Stimulated activated CD4-positive, alpha-beta T cell treated with anti-CD3 and anti-CD28 coated beads, Interleukin-4, amount 100 ng/mL, for 1 hour (primary cell): Measurements from ENCODE around the gene CEP72.

Source experiments
- DNase-seq: peaks from one replicate; pipeline ENCODE4 v3.0.0-alpha.2; 2020

The CEP72 gene

GRCh38 chr5:640461-641330 lies 28.6 kb downstream of the CEP72 start:
- DNase-seq: no peak

GRCh38 chr5:641331-641765 lies 29.2 kb downstream of the CEP72 start:
- DNase-seq: peak; percentile 0

GRCh38 chr5:642481-642880 lies 30.3 kb downstream of the CEP72 start:
- DNase-seq: peak; percentile 1

GRCh38 chr5:643351-643801 lies 31.2 kb downstream of the CEP72 start:
- peak; percentile 0 for DNase-seq

GRCh38 chr5:643811-644271 lies 31.7 kb downstream of the CEP72 start:
- peak; percentile 0 for DNase-seq

- peak; percentile 0 for DNase-seq
These were observed 32.4 kb downstream of the CEP72 start for GRCh38 chr5:644509-644908.

- peak; percentile 0 for DNase-seq
These were observed 32.8 kb downstream of the CEP72 start for GRCh38 chr5:644971-645370.

GRCh38 chr5:645421-645820 lies 33.3 kb downstream of the CEP72 start:
- DNase-seq: peak; percentile 0

- no peak for DNase-seq
These were observed 34.5 kb downstream of the CEP72 start for GRCh38 chr5:646396-647201.

- no peak for DNase-seq
These were observed 35.2 kb downstream of the CEP72 start for GRCh38 chr5:647311-647710.

GRCh38 chr5:647727-648126 lies 35.6 kb downstream of the CEP72 start:
- no peak for DNase-seq

- DNase-seq: no peak
These were observed 39.3 kb downstream of the CEP72 start for GRCh38 chr5:651296-652022.

- DNase-seq: peak; percentile 0
These were observed 39.9 kb downstream of the CEP72 start for GRCh38 chr5:652023-652515.

GRCh38 chr5:652773-653350 lies 40.7 kb downstream of the CEP72 start:
- no peak for DNase-seq

GRCh38 chr5:654071-654778 lies 42.1 kb downstream of the CEP72 start:
- no peak for DNase-seq

- DNase-seq: no peak
These were observed 43.3 kb downstream of the CEP72 start for GRCh38 chr5:655406-655805.

- DNase-seq: no peak
These were observed 45.4 kb downstream of the CEP72 start for GRCh38 chr5:657570-657969.

- DNase-seq: no peak
These were observed 46.0 kb downstream of the CEP72 start for GRCh38 chr5:658103-658502.

- no peak for DNase-seq
These were observed 47.5 kb downstream of the CEP72 start for GRCh38 chr5:659496-660263.

GRCh38 chr5:660491-661030 lies 48.4 kb downstream of the CEP72 start:
- no peak for DNase-seq
